Nephron (organoid): Measurements from ENCODE around the gene PRR33.

Experiments
- H3K27ac Mint-ChIP-seq, 3 experiments: 2 replicates each; pipeline ENCODE4 v1.8.0; 2020; ENCODE audit warnings: mixed read lengths in 3 of 3, mild to moderate bottlenecking in 2 of 3, moderate library complexity in 1 of 3
- H3K27me3 Mint-ChIP-seq: 2 replicates; pipeline ENCODE4 v1.8.0; 2021; ENCODE audit warnings: low read depth, mild to moderate bottlenecking, moderate library complexity, mixed read lengths
- H3K36me3 Mint-ChIP-seq: 2 replicates; pipeline ENCODE4 v1.8.0; 2020; ENCODE audit warnings: low read depth, mixed read lengths
- H3K4me1 Mint-ChIP-seq: 2 replicates; pipeline ENCODE4 v1.8.0; 2020; ENCODE audit warnings: mixed read lengths
- H3K4me3 Mint-ChIP-seq, 3 experiments: 2 replicates each; pipeline ENCODE4 v1.8.0; 2020; ENCODE audit warnings: mild to moderate bottlenecking in 3 of 3, mixed read lengths in 3 of 3, moderate library complexity in 2 of 3
- H3K9me3 Mint-ChIP-seq: 2 replicates; pipeline ENCODE4 v1.8.0; 2020; ENCODE audit warnings: mixed read lengths
- CTCF ChIP-seq, 3 experiments: fragments of 200-600 bp; sonication (generic); IDR thresholded peaks; one replicate each; pipeline ENCODE4 v1.5.0; 2021; ENCODE audit warnings: antibody characterized with exemption in 3 of 3; ENCODE audit not compliant: unreplicated experiment in 3 of 3

The PRR33 gene

GRCh38 chr11:1932105-1932480, 40.4 kb upstream of the PRR33 start:
- H3K27ac Mint-ChIP-seq, result peak overlapping the region; percentile 95 to 98 (median 96)
- H3K4me3 Mint-ChIP-seq, result peak overlapping the region in 2 of 3 experiments; percentile 8 to 40
- H3K9me3 Mint-ChIP-seq, result no peaks in the 10 kb centered on the region
- no peaks in the 10 kb centered on the region for H3K27me3 Mint-ChIP-seq
- no peak for TF ChIP-seq CTCF (IDR thresholded peaks at IDR 0.05; ENCODE audit: unreplicated experiment in 3 of 3)
- peaks cover 39% of the 10 kb centered on the region for H3K4me1 Mint-ChIP-seq
- H3K36me3 Mint-ChIP-seq, result no peaks in the 10 kb centered on the region

GRCh38 chr11:1931341-1932104, 39.8 kb upstream of the PRR33 start:
- Mint-ChIP-seq H3K27ac (peak overlapping the region; percentile 95 to 98 (median 96)), H3K36me3 (no peaks in the 10 kb centered on the region), H3K4me3 (peak overlapping the region; percentile 8 to 40 (median 33)), H3K27me3 (no peaks in the 10 kb centered on the region), H3K4me1 (peaks cover 42% of the 10 kb centered on the region), H3K9me3 (no peaks in the 10 kb centered on the region)
- no peak for TF ChIP-seq CTCF (IDR thresholded peaks at IDR 0.05; ENCODE audit: unreplicated experiment in 3 of 3)

GRCh38 chr11:1930462-1930830, 38.8 kb upstream of the PRR33 start:
- H3K4me1 Mint-ChIP-seq, result peaks cover 47% of the 10 kb centered on the region
- H3K36me3 Mint-ChIP-seq, result no peaks in the 10 kb centered on the region
- H3K4me3 Mint-ChIP-seq, result peak overlapping the region in 2 of 3 experiments; percentile 9 to 39
- H3K9me3 Mint-ChIP-seq, result no peaks in the 10 kb centered on the region
- TF ChIP-seq CTCF (IDR thresholded peaks at IDR 0.05; ENCODE audit: unreplicated experiment in 3 of 3), result no peak
- no peaks in the 10 kb centered on the region for H3K27me3 Mint-ChIP-seq
- H3K27ac Mint-ChIP-seq, result peak overlapping the region; percentile 95 to 98 (median 96)

- Mint-ChIP-seq H3K27ac (peak overlapping the region; percentile 95 to 98 (median 96)), H3K27me3 (no peaks in the 10 kb centered on the region), H3K36me3 (no peaks in the 10 kb centered on the region), H3K9me3 (no peaks in the 10 kb centered on the region), H3K4me3 (no peak overlapping the region), H3K4me1 (peaks cover 47% of the 10 kb centered on the region)
- TF ChIP-seq CTCF (IDR thresholded peaks at IDR 0.05; ENCODE audit: unreplicated experiment in 3 of 3), result no peak
Observed at GRCh38 chr11:1929621-1930461, 38.1 kb upstream of the PRR33 start.

- Mint-ChIP-seq H3K4me1 (peaks cover 47% of the 10 kb centered on the region), H3K27me3 (no peaks in the 10 kb centered on the region), H3K9me3 (no peaks in the 10 kb centered on the region), H3K27ac (peak overlapping the region in 2 of 3 experiments; percentile 89 to 95), H3K4me3 (no peak overlapping the region), H3K36me3 (no peaks in the 10 kb centered on the region)
- no peak for TF ChIP-seq CTCF (IDR thresholded peaks at IDR 0.05; ENCODE audit: unreplicated experiment in 3 of 3)
Observed at GRCh38 chr11:1928891-1929541, 37.3 kb upstream of the PRR33 start.
